AG09309 (cell line): ENCODE measurements around the gene SH3GL1.

Source experiments
- DNase-seq: peaks from one replicate; pipeline ENCODE4 v3.0.0-alpha.2; 2010; ENCODE audit warnings: low read depth
- H3K4me3 ChIP-seq: 2 replicates; pipeline ENCODE4 v1.5.1; 2011; ENCODE audit warnings: mild to moderate bottlenecking, low read depth, low read length, moderate library complexity; ENCODE audit not compliant: control insufficient read depth
- CTCF ChIP-seq: IDR thresholded peaks from 2 replicates; pipeline ENCODE4 v1.5.1; 2011; ENCODE audit warnings: mild to moderate bottlenecking, low read depth, low read length, inconsistent platforms; ENCODE audit not compliant: insufficient read depth, control insufficient read depth; ENCODE audit errors: missing control alignments

The SH3GL1 gene

GRCh38 chr19:4359627-4360000 lies 40.7 kb downstream of the SH3GL1 start:
- no peak overlapping the region for H3K4me3 ChIP-seq
- DNase-seq, result no peak
- no peak for TF ChIP-seq CTCF

GRCh38 chr19:4358709-4359626 lies 41.4 kb downstream of the SH3GL1 start:
- no peak for DNase-seq
- no peak overlapping the region for H3K4me3 ChIP-seq
- TF ChIP-seq CTCF, result no peak

GRCh38 chr19:4357921-4358326 lies 42.4 kb downstream of the SH3GL1 start:
- no peak for TF ChIP-seq CTCF
- H3K4me3 ChIP-seq, result no peak overlapping the region
- DNase-seq, result no peak

GRCh38 chr19:4357095-4357797 lies 43.1 kb downstream of the SH3GL1 start:
- no peak for TF ChIP-seq CTCF
- DNase-seq, result no peak
- no peak overlapping the region for H3K4me3 ChIP-seq

GRCh38 chr19:4354897-4355296 lies 45.5 kb downstream of the SH3GL1 start:
- DNase-seq, result no peak
- H3K4me3 ChIP-seq, result no peak overlapping the region
- TF ChIP-seq CTCF, result no peak

GRCh38 chr19:4354282-4354681 lies 46.1 kb downstream of the SH3GL1 start:
- DNase-seq, result no peak
- no peak for TF ChIP-seq CTCF
- H3K4me3 ChIP-seq, result no peak overlapping the region
